AML-193 (cell line): ENCODE measurements around the gene SEL1L2.
"Not testable (repeated sequence)": the region's sequence is repeated elsewhere in the genome, so short reads cannot be mapped to it uniquely, and the experiment has no call there.

Source experiments
- DNase-seq, 2 experiments: peaks; one replicate each; lab custom pipeline; 2025; lab: John Stamatoyannopoulos, UW

Gene SEL1L2

GRCh38 chr20:13990465-13990864 lies at the start of gene SEL1L2:
SEL1L2 (minus strand) TSS chr20:13990614; CDS start chr20:13990534, 80 bp downstream.
- no peak for DNase-seq

GRCh38 chr20:14036567-14036966 lies 46.2 kb upstream of the SEL1L2 start:
- DNase-seq: no peak

- DNase-seq: no peak
Observed at GRCh38 chr20:14033310-14033709, 42.9 kb upstream of the SEL1L2 start.

GRCh38 chr20:14030991-14031390 lies 40.6 kb upstream of the SEL1L2 start:
- DNase-seq: no peak

GRCh38 chr20:14012671-14013070 lies 22.3 kb upstream of the SEL1L2 start:
- no peak for DNase-seq

- no peak for DNase-seq
Observed at GRCh38 chr20:14009208-14009607, 18.8 kb upstream of the SEL1L2 start.

- DNase-seq: no peak
Observed at GRCh38 chr20:14005996-14006395, 15.6 kb upstream of the SEL1L2 start.

GRCh38 chr20:14000917-14001316 lies 10.5 kb upstream of the SEL1L2 start:
- DNase-seq: no peak

GRCh38 chr20:13996265-13996664 lies 5.9 kb upstream of the SEL1L2 start:
- no peak for DNase-seq

- DNase-seq: no peak
Observed at GRCh38 chr20:13995841-13996240, 5.4 kb upstream of the SEL1L2 start.

- no peak for DNase-seq
Observed at GRCh38 chr20:13995086-13995665, 4.8 kb upstream of the SEL1L2 start, which contains the start of gene MACROD2. MACROD2 (plus strand) TSS chr20:13995516.

- DNase-seq: not testable (repeated sequence)
Observed at GRCh38 chr20:13991955-13992354, 1.5 kb upstream of the SEL1L2 start.

GRCh38 chr20:13991311-13991710 lies 897 bp upstream of the SEL1L2 start:
- DNase-seq: no peak

- DNase-seq: no peak
Observed at GRCh38 chr20:13984211-13984610, 6.2 kb downstream of the SEL1L2 start.

- DNase-seq: no peak
Observed at GRCh38 chr20:13960525-13960924, 29.9 kb downstream of the SEL1L2 start.

- no peak for DNase-seq
Observed at GRCh38 chr20:13960119-13960518, 30.3 kb downstream of the SEL1L2 start.

- no peak for DNase-seq
Observed at GRCh38 chr20:13953227-13953626, 37.2 kb downstream of the SEL1L2 start.

GRCh38 chr20:13947719-13948118 lies 42.7 kb downstream of the SEL1L2 start:
- DNase-seq: no peak

GRCh38 chr20:13941031-13941430 lies 49.4 kb downstream of the SEL1L2 start:
- no peak for DNase-seq

- DNase-seq: no peak
Observed at GRCh38 chr20:13936781-13937576, 53.4 kb downstream of the SEL1L2 start.

- no peak for DNase-seq
Observed at GRCh38 chr20:13934992-13935894, 55.2 kb downstream of the SEL1L2 start.

GRCh38 chr20:13930281-13930680 lies 60.1 kb downstream of the SEL1L2 start:
- DNase-seq: no peak

GRCh38 chr20:13929836-13930235 lies 60.6 kb downstream of the SEL1L2 start:
- DNase-seq: no peak
